ENCODE results near the gene TNNI3K. TPM values are rescaled to one million over a fixed set of nuclear protein-coding genes. Genes with fewer than 3 reads are reported as not detected.

The TNNI3K gene
- total and polyA plus RNA-seq, 12 donors: 11.7 to 162 (median 95.6) TPM

GRCh38 chr1:74434321-74434720, 199.1 kb downstream of the TNNI3K start:
- ATAC-seq: no peak
- Histone ChIP-seq H3K4me1 (peaks cover 0 to 40% (median 2%) of the 10 kb centered on the region in 9 donors), H3K27ac (no peak overlapping the region), H3K4me3 (no peak overlapping the region), H3K9me3 (no peaks in the 10 kb centered on the region), H3K36me3 (peaks cover 0 to 6% (median 0%) of the 10 kb centered on the region in 9 donors), H3K27me3 (no peaks in the 10 kb centered on the region)
- TF ChIP-seq CTCF (IDR thresholded peaks at IDR 0.05): no peak
- 58 to 69% methylated on average over 2 of the region's 2 CpGs for WGBS, 2 donors
- no peak for DNase-seq
- intact Hi-C loops (cut with DNase I): no loop called here

GRCh38 chr1:74436078-74436477, 200.9 kb downstream of the TNNI3K start:
- no peaks in the 10 kb centered on the region for H3K27me3 ChIP-seq
- H3K27ac ChIP-seq: no peak overlapping the region
- DNase-seq (no peak), ATAC-seq (no peak)
- TF ChIP-seq CTCF (IDR thresholded peaks at IDR 0.05): no peak
- H3K4me3 ChIP-seq: no peak overlapping the region
- intact Hi-C loops (cut with DNase I): no loop called here
- peaks cover 0 to 23% (median 0%) of the 10 kb centered on the region in 9 donors for H3K36me3 ChIP-seq
- H3K4me1 ChIP-seq: peaks cover 0 to 28% (median 2%) of the 10 kb centered on the region in 9 donors
- H3K9me3 ChIP-seq: no peaks in the 10 kb centered on the region
- WGBS, 2 donors: 35 to 50% methylated on average over 1 of the region's 1 CpG

- Histone ChIP-seq H3K36me3 (peaks cover 0 to 33% (median 0%) of the 10 kb centered on the region in 9 donors), H3K4me3 (no peak overlapping the region), H3K27me3 (no peaks in the 10 kb centered on the region), H3K4me1 (peaks cover 0 to 27% (median 2%) of the 10 kb centered on the region in 9 donors), H3K27ac (no peak overlapping the region), H3K9me3 (no peaks in the 10 kb centered on the region)
- ATAC-seq (no peak), DNase-seq (no peak)
- no peak for TF ChIP-seq CTCF (IDR thresholded peaks at IDR 0.05)
- 66% methylated on average over 1 of the region's 1 CpG for WGBS, 2 donors
- intact Hi-C loops (cut with DNase I): no loop called here
Observed at GRCh38 chr1:74437035-74437434, 201.8 kb downstream of the TNNI3K start.

GRCh38 chr1:74452035-74452434, 216.8 kb downstream of the TNNI3K start:
- Histone ChIP-seq H3K9me3 (peaks cover 0 to 10% (median 0%) of the 10 kb centered on the region in 11 donors), H3K4me1 (no peaks in the 10 kb centered on the region), H3K27ac (no peak overlapping the region), H3K4me3 (no peak overlapping the region), H3K27me3 (no peaks in the 10 kb centered on the region), H3K36me3 (no peaks in the 10 kb centered on the region)
- WGBS, 2 donors: 64 to 73% methylated on average over 1 of the region's 1 CpG
- no peak for ATAC-seq
- no peak for TF ChIP-seq CTCF (IDR thresholded peaks at IDR 0.05)
- no peak for DNase-seq
- intact Hi-C loops (cut with DNase I): no loop called here

Data from heart right ventricle (tissue), 16 donors.